ENCODE measurements around the gene USP9X. TPM values are rescaled to one million over a fixed set of nuclear protein-coding genes. Genes with fewer than 3 reads are reported as not detected.

Gene USP9X
- total and polyA plus RNA-seq, 4 experiments from 2014 or later = 12.9 to 78.2 (median 53.4) TPM

- intact Hi-C loops (cut with micrococcal nuclease) = no loop called here
- no peak overlapping the region for H3K4me3 ChIP-seq (ENCODE audit: low read length in 2 of 2)
- Mint-ChIP-seq H3K9me3 (no peaks in the 10 kb centered on the region), H3K4me3 (no peak overlapping the region), H3K4me1 (no peaks in the 10 kb centered on the region), H3K27me3 (no peaks in the 10 kb centered on the region), H3K36me3 (peaks cover 51 to 55% of the 10 kb centered on the region in 2 donors), H3K27ac (no peak overlapping the region)
- POLR2A ChIA-PET (ENCODE audit: partially characterized antibody) = no interaction called here
- H3K9me3 ChIP-seq (ENCODE audit: control insufficient read depth in 1 of 2, low read length in 2 of 2) = no peaks in the 10 kb centered on the region
- CTCF ChIA-PET (ENCODE audit: partially characterized antibody) = no interaction called here
- no peaks in the 10 kb centered on the region for H3K4me1 ChIP-seq (ENCODE audit: insufficient read depth, low read length)
- H3K36me3 ChIP-seq (ENCODE audit: insufficient read depth, low read length) = peaks cover 36% of the 10 kb centered on the region
- no peaks in the 10 kb centered on the region for H3K27me3 ChIP-seq (ENCODE audit: insufficient read depth, low read length)
- no peak overlapping the region for H3K27ac ChIP-seq (ENCODE audit: low read depth, low read length)
- DNase-seq = no peak
Measured at GRCh38 chrX:41152221-41152620, 67.0 kb downstream of the USP9X start.

GRCh38 chrX:41153448-41153847, 68.2 kb downstream of the USP9X start:
- no peaks in the 10 kb centered on the region for H3K27me3 ChIP-seq (ENCODE audit: insufficient read depth, low read length)
- no peak overlapping the region for H3K4me3 ChIP-seq (ENCODE audit: low read length in 2 of 2)
- H3K36me3 ChIP-seq (ENCODE audit: insufficient read depth, low read length) = peaks cover 36% of the 10 kb centered on the region
- no peaks in the 10 kb centered on the region for H3K9me3 Mint-ChIP-seq
- intact Hi-C loops (cut with micrococcal nuclease) = no loop called here
- peaks cover 55 to 63% of the 10 kb centered on the region in 2 donors for H3K36me3 Mint-ChIP-seq
- no peak overlapping the region for H3K4me3 Mint-ChIP-seq
- no peaks in the 10 kb centered on the region for H3K27me3 Mint-ChIP-seq
- no peaks in the 10 kb centered on the region for H3K4me1 ChIP-seq (ENCODE audit: insufficient read depth, low read length)
- POLR2A ChIA-PET (ENCODE audit: partially characterized antibody) = no interaction called here
- CTCF ChIA-PET (ENCODE audit: partially characterized antibody) = no interaction called here
- peak overlapping the region in 1 of 7 donors; percentile 30 for H3K27ac Mint-ChIP-seq
- H3K27ac ChIP-seq (ENCODE audit: low read depth, low read length) = no peak overlapping the region
- no peaks in the 10 kb centered on the region for H3K4me1 Mint-ChIP-seq
- H3K9me3 ChIP-seq (ENCODE audit: control insufficient read depth in 1 of 2, low read length in 2 of 2) = no peaks in the 10 kb centered on the region
- DNase-seq = no peak

GRCh38 chrX:41153957-41154356, 68.7 kb downstream of the USP9X start:
- Histone ChIP-seq H3K4me1 (ENCODE audit: insufficient read depth, low read length) (no peaks in the 10 kb centered on the region), H3K27ac (ENCODE audit: low read depth, low read length) (no peak overlapping the region), H3K27me3 (ENCODE audit: insufficient read depth, low read length) (no peaks in the 10 kb centered on the region), H3K9me3 (ENCODE audit: control insufficient read depth in 1 of 2, low read length in 2 of 2) (no peaks in the 10 kb centered on the region), H3K4me3 (ENCODE audit: low read length in 2 of 2) (no peak overlapping the region), H3K36me3 (ENCODE audit: insufficient read depth, low read length) (peaks cover 33% of the 10 kb centered on the region)
- Mint-ChIP-seq H3K27me3 (no peaks in the 10 kb centered on the region), H3K4me3 (no peak overlapping the region), H3K27ac (peak overlapping the region in 1 of 7 donors; percentile 57), H3K9me3 (no peaks in the 10 kb centered on the region), H3K36me3 (peaks cover 56 to 63% of the 10 kb centered on the region in 2 donors), H3K4me1 (no peaks in the 10 kb centered on the region)
- ChIA-PET CTCF (ENCODE audit: partially characterized antibody) (no interaction called here), POLR2A (ENCODE audit: partially characterized antibody) (no interaction called here)
- DNase-seq = no peak
- intact Hi-C loops (cut with micrococcal nuclease) = no loop called here

- intact Hi-C loops (cut with micrococcal nuclease) = no loop called here
- no peak overlapping the region for H3K27ac ChIP-seq (ENCODE audit: low read depth, low read length)
- no peaks in the 10 kb centered on the region for H3K4me1 ChIP-seq (ENCODE audit: insufficient read depth, low read length)
- no peaks in the 10 kb centered on the region for H3K9me3 Mint-ChIP-seq
- no peaks in the 10 kb centered on the region for H3K27me3 Mint-ChIP-seq
- CTCF ChIA-PET (ENCODE audit: partially characterized antibody) = no interaction called here
- H3K9me3 ChIP-seq (ENCODE audit: control insufficient read depth in 1 of 2, low read length in 2 of 2) = no peaks in the 10 kb centered on the region
- H3K36me3 ChIP-seq (ENCODE audit: insufficient read depth, low read length) = no peaks in the 10 kb centered on the region
- no peak overlapping the region for H3K4me3 Mint-ChIP-seq
- H3K36me3 Mint-ChIP-seq = peaks cover 38 to 47% of the 10 kb centered on the region in 2 donors
- H3K27ac Mint-ChIP-seq = no peak overlapping the region
- DNase-seq = no peak
- H3K4me1 Mint-ChIP-seq = peaks cover 0 to 5% (median under 1%) of the 10 kb centered on the region in 4 donors
- H3K4me3 ChIP-seq (ENCODE audit: low read length in 2 of 2) = no peak overlapping the region
- POLR2A ChIA-PET (ENCODE audit: partially characterized antibody) = no interaction called here
- H3K27me3 ChIP-seq (ENCODE audit: insufficient read depth, low read length) = no peaks in the 10 kb centered on the region
Measured at GRCh38 chrX:41164449-41164848, 79.2 kb downstream of the USP9X start.

GRCh38 chrX:41167888-41168287, 82.6 kb downstream of the USP9X start:
- peaks cover 48 to 57% of the 10 kb centered on the region in 2 donors for H3K36me3 Mint-ChIP-seq
- POLR2A ChIA-PET (ENCODE audit: partially characterized antibody) = no interaction called here
- Histone ChIP-seq H3K36me3 (ENCODE audit: insufficient read depth, low read length) (peaks cover 5% of the 10 kb centered on the region), H3K27me3 (ENCODE audit: insufficient read depth, low read length) (no peaks in the 10 kb centered on the region), H3K9me3 (ENCODE audit: control insufficient read depth in 1 of 2, low read length in 2 of 2) (no peaks in the 10 kb centered on the region), H3K4me1 (ENCODE audit: insufficient read depth, low read length) (no peaks in the 10 kb centered on the region), H3K4me3 (ENCODE audit: low read length in 2 of 2) (no peak overlapping the region), H3K27ac (ENCODE audit: low read depth, low read length) (no peak overlapping the region)
- peak overlapping the region in 3 of 7 donors; percentile 30 to 60 (median 40) for H3K27ac Mint-ChIP-seq
- DNase-seq = no peak
- peaks cover 0 to 5% (median 1%) of the 10 kb centered on the region in 4 donors for H3K4me1 Mint-ChIP-seq
- H3K9me3 Mint-ChIP-seq = no peaks in the 10 kb centered on the region
- H3K4me3 Mint-ChIP-seq = no peak overlapping the region
- intact Hi-C loops (cut with micrococcal nuclease) = no loop called here
- no peaks in the 10 kb centered on the region for H3K27me3 Mint-ChIP-seq
- CTCF ChIA-PET (ENCODE audit: partially characterized antibody) = no interaction called here

GRCh38 chrX:41176263-41176662, 91.0 kb downstream of the USP9X start:
- CTCF ChIA-PET (ENCODE audit: partially characterized antibody) = interaction anchor here (1.3 to 1.5 kb wide), 2 partner anchors 65 to 78 kb away, joined by 3 to 4 read pairs; no protein-coding TSS in a partner anchor
- no peaks in the 10 kb centered on the region for H3K9me3 Mint-ChIP-seq
- H3K36me3 Mint-ChIP-seq = peaks cover 42 to 49% of the 10 kb centered on the region in 2 donors
- Histone ChIP-seq H3K4me1 (ENCODE audit: insufficient read depth, low read length) (peaks cover 21% of the 10 kb centered on the region), H3K27ac (ENCODE audit: low read depth, low read length) (no peak overlapping the region), H3K4me3 (ENCODE audit: low read length in 2 of 2) (no peak overlapping the region), H3K27me3 (ENCODE audit: insufficient read depth, low read length) (no peaks in the 10 kb centered on the region), H3K9me3 (ENCODE audit: control insufficient read depth in 1 of 2, low read length in 2 of 2) (no peaks in the 10 kb centered on the region), H3K36me3 (ENCODE audit: insufficient read depth, low read length) (peaks cover 8% of the 10 kb centered on the region)
- POLR2A ChIA-PET (ENCODE audit: partially characterized antibody) = no interaction called here
- no peaks in the 10 kb centered on the region for H3K27me3 Mint-ChIP-seq
- intact Hi-C loops (cut with micrococcal nuclease) = no loop called here
- peaks cover 26 to 43% (median 37%) of the 10 kb centered on the region in 4 donors for H3K4me1 Mint-ChIP-seq
- no peak overlapping the region for H3K4me3 Mint-ChIP-seq
- peak overlapping the region in 1 of 7 donors; percentile 42 for H3K27ac Mint-ChIP-seq
- DNase-seq = no peak

GRCh38 chrX:41177297-41177696, 92.1 kb downstream of the USP9X start:
- H3K27ac Mint-ChIP-seq = peak overlapping the region in 2 of 7 donors; percentile 7 to 33
- H3K27me3 Mint-ChIP-seq = no peaks in the 10 kb centered on the region
- peaks cover 27 to 46% (median 38%) of the 10 kb centered on the region in 4 donors for H3K4me1 Mint-ChIP-seq
- Histone ChIP-seq H3K27me3 (ENCODE audit: insufficient read depth, low read length) (no peaks in the 10 kb centered on the region), H3K36me3 (ENCODE audit: insufficient read depth, low read length) (peaks cover 8% of the 10 kb centered on the region), H3K9me3 (ENCODE audit: control insufficient read depth in 1 of 2, low read length in 2 of 2) (no peaks in the 10 kb centered on the region), H3K27ac (ENCODE audit: low read depth, low read length) (no peak overlapping the region), H3K4me3 (ENCODE audit: low read length in 2 of 2) (no peak overlapping the region), H3K4me1 (ENCODE audit: insufficient read depth, low read length) (peaks cover 21% of the 10 kb centered on the region)
- CTCF ChIA-PET (ENCODE audit: partially characterized antibody) = interaction anchor here (0.7 to 1.5 kb wide), 3 partner anchors 32 to 77 kb away, joined by 3 to 4 read pairs (median 4); no protein-coding TSS in a partner anchor
- peaks cover 41 to 45% of the 10 kb centered on the region in 2 donors for H3K36me3 Mint-ChIP-seq
- no peaks in the 10 kb centered on the region for H3K9me3 Mint-ChIP-seq
- POLR2A ChIA-PET (ENCODE audit: partially characterized antibody) = no interaction called here
- intact Hi-C loops (cut with micrococcal nuclease) = no loop called here
- DNase-seq = no peak
- peak overlapping the region in 1 of 8 donors; percentile 11 for H3K4me3 Mint-ChIP-seq
